Testis (tissue), 3 donors: Measurements from ENCODE around the gene SPAG17. TPM values are rescaled to one million over a fixed set of nuclear protein-coding genes. Genes with fewer than 3 reads are reported as not detected.

Experiments
- DNase-seq: peaks from one replicate; pipeline ENCODE4 v3.0.0-alpha.2; 2019
- H3K27ac ChIP-seq, 2 donors: fragments of 200-600 bp; sonication (generic); one replicate each; pipeline ENCODE4 v1.5.1; 2019
- H3K27me3 ChIP-seq: fragments of 200-600 bp; sonication (generic); one replicate; pipeline ENCODE4 v1.5.1; 2019
- H3K36me3 ChIP-seq: fragments of 200-600 bp; sonication (generic); one replicate; pipeline ENCODE4 v1.5.1; 2017; ENCODE audit warnings: low read depth; ENCODE audit errors: missing control alignments
- H3K4me1 ChIP-seq: fragments of 200-600 bp; sonication (generic); one replicate; pipeline ENCODE4 v1.5.1; 2019
- H3K4me3 ChIP-seq, 2 donors: fragments of 200-600 bp; sonication (generic); one replicate each; pipeline ENCODE4 v1.5.1; 2017 to 2019
- H3K9me3 ChIP-seq: fragments of 200-600 bp; sonication (generic); one replicate; pipeline ENCODE4 v1.5.1; 2017
- POLR2A ChIP-seq: fragments of 450-650 bp; IDR thresholded peaks from one replicate; pipeline ENCODE4 v1.6.1; 2017; ENCODE audit warnings: antibody characterized with exemption, mild to moderate bottlenecking, moderate library complexity
- WGBS, 2 donors: methylation state at CpG; one replicate each; pipeline ENCODE4 v1.1.5; 2018; 5-methylcytosine and 5-hydroxymethylcytosine counted together
- intact Hi-C: fragments of 100-400 bp; cut with DNase I; formaldehyde crosslinking; loops from one replicate; pipeline ENCODE4 v1.15.1; 2023; ENCODE audit warnings: low total_unique reads
- polyA plus RNA-seq: library from polyadenylated mRNA; stranded (reverse); fragments of 350-450 nt; fragmentation: Illumina TruSeq; extraction: RNeasy Lipid Tissue Mini Kit (QIAGEN cat#74804); gene quantifications from one replicate; pipeline ENCODE4 v1.2.3, GENCODE V29; 2014; ENCODE audit warnings: low read depth, low replicate concordance; ENCODE audit not compliant: insufficient read depth
- total RNA-seq, 2 donors: library from RNA; depleted of rRNA; stranded (reverse); fragments of >200 nt; gene quantifications; one replicate each; pipeline ENCODE4 v1.2.3, GENCODE V29; 2016
- TF ChIP-seq, protein P1 (sequence below), 3 experiments: fragments of 450-650 bp in 2 of 3; fragments of 200-600 bp in 1 of 3; sonication (generic) in 1 of 3; IDR thresholded peaks; one replicate each; pipeline ENCODE4 v1.5.1; 2016 to 2019; ENCODE audit warnings: antibody characterized with exemption in 3 of 3, mild to moderate bottlenecking in 2 of 3, moderate library complexity in 1 of 3

SPAG17 gene
- total and polyA plus RNA-seq, 3 donors from 2014 or later, result 34.6 to 95.7 (median 38.7) TPM

DNA sequence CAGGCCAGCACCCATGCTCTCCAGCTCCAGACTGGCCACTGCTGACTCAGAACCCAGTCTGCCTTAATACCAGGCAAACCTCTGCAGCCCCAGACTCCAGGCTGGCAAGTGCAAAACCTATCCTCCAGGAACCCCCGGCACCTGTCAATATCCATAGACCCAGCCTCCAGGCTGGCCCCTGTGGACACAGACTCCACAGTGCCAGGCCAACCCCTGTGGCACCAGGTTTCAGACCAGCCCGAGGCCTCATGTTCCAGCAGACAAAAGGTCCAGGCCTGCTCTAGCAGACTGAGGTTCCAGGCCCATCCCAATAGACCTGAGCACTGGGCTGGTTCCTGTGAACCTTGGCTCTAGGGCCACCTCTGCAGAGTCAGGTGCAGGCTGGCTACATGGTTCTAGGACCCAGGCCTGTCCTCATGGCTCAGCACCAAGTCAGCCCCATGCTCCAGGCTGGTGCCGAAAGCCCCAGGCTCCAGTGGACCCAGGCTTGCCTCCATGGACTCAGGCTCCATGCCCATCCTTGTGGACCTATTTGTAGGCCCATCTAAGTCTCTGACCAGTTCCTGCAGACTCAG is 137.3 kb downstream of the SPAG17 start:
- no peak for DNase-seq
- intact Hi-C loops, result no loop called here
- no peak for TF ChIP-seq POLR2A
- TF ChIP-seq, protein P1, sequence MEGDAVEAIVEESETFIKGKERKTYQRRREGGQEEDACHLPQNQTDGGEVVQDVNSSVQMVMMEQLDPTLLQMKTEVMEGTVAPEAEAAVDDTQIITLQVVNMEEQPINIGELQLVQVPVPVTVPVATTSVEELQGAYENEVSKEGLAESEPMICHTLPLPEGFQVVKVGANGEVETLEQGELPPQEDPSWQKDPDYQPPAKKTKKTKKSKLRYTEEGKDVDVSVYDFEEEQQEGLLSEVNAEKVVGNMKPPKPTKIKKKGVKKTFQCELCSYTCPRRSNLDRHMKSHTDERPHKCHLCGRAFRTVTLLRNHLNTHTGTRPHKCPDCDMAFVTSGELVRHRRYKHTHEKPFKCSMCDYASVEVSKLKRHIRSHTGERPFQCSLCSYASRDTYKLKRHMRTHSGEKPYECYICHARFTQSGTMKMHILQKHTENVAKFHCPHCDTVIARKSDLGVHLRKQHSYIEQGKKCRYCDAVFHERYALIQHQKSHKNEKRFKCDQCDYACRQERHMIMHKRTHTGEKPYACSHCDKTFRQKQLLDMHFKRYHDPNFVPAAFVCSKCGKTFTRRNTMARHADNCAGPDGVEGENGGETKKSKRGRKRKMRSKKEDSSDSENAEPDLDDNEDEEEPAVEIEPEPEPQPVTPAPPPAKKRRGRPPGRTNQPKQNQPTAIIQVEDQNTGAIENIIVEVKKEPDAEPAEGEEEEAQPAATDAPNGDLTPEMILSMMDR (IDR thresholded peaks at IDR 0.05), result no peak
- no peaks in the 10 kb centered on the region for H3K27me3 ChIP-seq
- WGBS, 2 donors, result 97% methylated on average over 3 of the region's 3 CpGs; no CpG with 5 or more reads in 1 of the 2 donors
- no peak overlapping the region for H3K4me3 ChIP-seq
- H3K36me3 ChIP-seq, result no peaks in the 10 kb centered on the region
- no peaks in the 10 kb centered on the region for H3K4me1 ChIP-seq
- no peak overlapping the region for H3K27ac ChIP-seq
- H3K9me3 ChIP-seq, result no peaks in the 10 kb centered on the region

DNA sequence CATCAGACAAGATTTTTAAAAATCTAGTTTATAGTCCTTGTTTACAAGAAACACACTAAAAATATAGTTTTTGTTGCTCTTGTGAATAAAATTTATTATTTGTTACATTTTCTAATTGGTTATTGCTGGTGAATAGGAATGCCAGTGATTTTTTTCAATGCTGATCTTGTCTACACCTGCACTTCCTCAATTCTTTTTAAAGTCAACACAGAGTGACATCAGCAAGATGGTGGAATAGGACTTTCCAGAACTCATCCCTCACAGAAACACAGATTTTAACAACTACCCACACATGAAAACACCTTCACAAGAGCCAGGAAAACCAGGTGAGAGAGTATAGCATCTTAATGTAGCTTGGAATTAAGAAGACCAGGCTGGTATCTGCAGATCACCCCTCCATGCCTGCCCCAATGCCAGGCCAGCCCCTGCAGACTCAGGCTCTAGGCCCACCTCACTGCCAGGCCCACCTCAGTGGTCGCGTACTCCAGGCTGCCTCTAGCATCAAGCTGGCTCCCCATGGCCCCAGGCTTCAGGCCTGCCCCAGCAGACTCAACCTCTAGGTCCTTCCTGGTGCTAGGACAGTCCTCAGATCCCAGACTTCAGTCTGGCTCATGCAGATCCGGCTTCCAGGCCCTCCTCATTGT is 137.9 kb downstream of the SPAG17 start:
- no peaks in the 10 kb centered on the region for H3K36me3 ChIP-seq
- intact Hi-C loops, result no loop called here
- no peak overlapping the region for H3K27ac ChIP-seq
- WGBS, 2 donors, result 83 to 100% methylated on average over 3 of the region's 3 CpGs
- H3K4me1 ChIP-seq, result no peaks in the 10 kb centered on the region
- TF ChIP-seq, protein P1 (IDR thresholded peaks at IDR 0.05), result no peak
- no peak for TF ChIP-seq POLR2A
- H3K27me3 ChIP-seq, result no peaks in the 10 kb centered on the region
- no peaks in the 10 kb centered on the region for H3K9me3 ChIP-seq
- no peak for DNase-seq
- H3K4me3 ChIP-seq, result no peak overlapping the region

DNA sequence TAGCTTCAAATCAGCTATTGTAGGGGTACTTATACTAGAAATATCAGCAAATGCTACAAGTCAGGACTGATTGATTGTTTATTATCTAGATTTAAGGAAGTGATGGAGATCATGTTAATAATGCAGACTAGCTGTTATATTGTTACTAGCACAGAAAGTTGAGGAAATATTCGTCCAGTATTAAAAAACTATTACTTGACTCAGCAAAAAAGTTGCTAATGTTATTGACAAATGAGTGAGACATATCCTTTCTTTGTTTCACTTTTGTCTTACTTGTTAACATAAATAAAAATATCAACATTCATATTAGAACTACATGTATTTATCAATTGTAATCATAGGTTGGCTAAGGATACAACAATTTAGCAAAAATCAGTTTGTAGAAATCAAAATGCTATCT is 141.4 kb downstream of the SPAG17 start:
- no peaks in the 10 kb centered on the region for H3K9me3 ChIP-seq
- 79 to 90% methylated on average over 1 of the region's 1 CpG for WGBS, 2 donors

DNA sequence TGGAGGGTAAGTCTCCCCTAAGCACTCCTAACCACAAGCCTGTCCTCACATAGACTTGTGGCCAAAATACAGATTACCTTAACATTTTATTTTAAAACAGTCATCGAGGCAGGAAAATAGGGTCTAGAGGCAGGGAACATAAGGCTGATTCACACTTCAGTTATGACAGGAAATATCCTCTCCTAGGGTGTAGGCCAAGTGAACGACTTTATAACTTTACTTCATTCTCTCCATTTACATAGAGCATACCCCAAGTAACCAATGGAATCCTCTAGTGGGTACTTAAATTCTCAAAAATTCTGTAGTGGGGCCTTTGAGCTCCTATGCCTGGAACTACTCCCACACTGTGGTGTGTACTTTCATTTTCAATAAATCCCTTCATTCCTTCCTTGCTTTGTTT is 142.5 kb downstream of the SPAG17 start:
- no peak for TF ChIP-seq POLR2A
- TF ChIP-seq, protein P1 (IDR thresholded peaks at IDR 0.05), result no peak
- Histone ChIP-seq H3K9me3 (no peaks in the 10 kb centered on the region), H3K27me3 (no peaks in the 10 kb centered on the region), H3K27ac (no peak overlapping the region), H3K36me3 (no peaks in the 10 kb centered on the region), H3K4me3 (no peak overlapping the region), H3K4me1 (no peaks in the 10 kb centered on the region)
- WGBS, 2 donors, result 75 to 82% methylated on average over 2 of the region's 2 CpGs
- no peak for DNase-seq
- intact Hi-C loops, result no loop called here

More for the DNA sequence above, 141.4 kb downstream of the SPAG17 start:
- H3K27ac ChIP-seq, result no peak overlapping the region
- DNase-seq, result no peak
- H3K27me3 ChIP-seq, result no peaks in the 10 kb centered on the region
- no peaks in the 10 kb centered on the region for H3K36me3 ChIP-seq
- intact Hi-C loops, result no loop called here
- H3K4me3 ChIP-seq, result no peak overlapping the region
- H3K4me1 ChIP-seq, result no peaks in the 10 kb centered on the region
- TF ChIP-seq, protein P1 (IDR thresholded peaks at IDR 0.05), result no peak
- no peak for TF ChIP-seq POLR2A

DNA sequence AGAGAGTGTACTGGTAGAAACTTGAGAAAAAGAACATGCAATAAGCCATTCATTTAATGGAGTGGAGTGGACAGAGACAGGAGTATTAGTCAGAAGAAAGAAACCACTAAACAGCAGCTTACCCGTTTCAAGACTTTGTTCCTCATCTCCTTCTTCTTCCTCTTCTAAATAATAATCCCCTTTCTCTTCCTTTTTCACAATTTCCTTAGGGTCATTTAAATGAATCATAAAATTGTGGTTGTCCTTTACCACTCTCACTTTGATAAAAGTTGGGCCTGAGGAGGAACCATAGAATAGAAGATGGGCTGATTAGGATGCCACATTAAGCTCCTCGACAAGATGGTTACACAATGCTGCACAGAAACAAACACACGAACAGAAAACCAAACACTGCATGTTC is 145.9 kb downstream of the SPAG17 start:
- WGBS, 2 donors, result 67 to 69% methylated on average over 3 of the region's 3 CpGs
- no peaks in the 10 kb centered on the region for H3K4me1 ChIP-seq
- intact Hi-C loops, result no loop called here

More for the DNA sequence above, 145.9 kb downstream of the SPAG17 start:
- TF ChIP-seq, protein P1 (IDR thresholded peaks at IDR 0.05), result no peak
- TF ChIP-seq POLR2A, result no peak
- H3K27me3 ChIP-seq, result no peaks in the 10 kb centered on the region
- no peak overlapping the region for H3K4me3 ChIP-seq
- H3K9me3 ChIP-seq, result no peaks in the 10 kb centered on the region
- H3K27ac ChIP-seq, result no peak overlapping the region
- H3K36me3 ChIP-seq, result no peaks in the 10 kb centered on the region
- DNase-seq, result no peak
